GM12873 (cell line): Measurements from ENCODE around the gene HOPX.

Experiments used
- TF ChIP-seq, protein P1 (sequence below): IDR thresholded peaks from 2 replicates; pipeline ENCODE4 v1.5.1; 2012; ENCODE audit warnings: low read depth, mild to moderate bottlenecking, moderate library complexity, low read length, control low read depth; ENCODE audit not compliant: insufficient read depth; ENCODE audit errors: missing control alignments

HOPX gene

DNA sequence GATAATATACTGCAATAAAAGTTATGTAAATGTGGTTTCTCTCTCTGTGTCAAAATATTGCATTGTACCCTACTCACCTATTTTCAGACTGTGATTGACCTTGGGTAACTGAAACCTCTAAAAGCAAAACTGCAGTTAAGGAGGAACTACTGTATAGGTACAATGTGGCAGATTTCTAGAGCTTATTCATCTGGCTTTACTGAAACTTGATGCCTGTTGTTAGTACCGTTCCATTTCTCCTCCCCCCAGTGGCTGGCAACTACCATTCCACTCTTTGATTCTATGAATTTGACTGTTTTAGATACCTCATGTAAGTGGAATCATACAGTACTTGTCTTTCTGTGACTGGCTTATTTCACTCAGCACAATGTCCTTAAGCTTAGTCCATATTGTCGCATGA, 61.9 kb downstream of the HOPX start:
- TF ChIP-seq, protein P1, sequence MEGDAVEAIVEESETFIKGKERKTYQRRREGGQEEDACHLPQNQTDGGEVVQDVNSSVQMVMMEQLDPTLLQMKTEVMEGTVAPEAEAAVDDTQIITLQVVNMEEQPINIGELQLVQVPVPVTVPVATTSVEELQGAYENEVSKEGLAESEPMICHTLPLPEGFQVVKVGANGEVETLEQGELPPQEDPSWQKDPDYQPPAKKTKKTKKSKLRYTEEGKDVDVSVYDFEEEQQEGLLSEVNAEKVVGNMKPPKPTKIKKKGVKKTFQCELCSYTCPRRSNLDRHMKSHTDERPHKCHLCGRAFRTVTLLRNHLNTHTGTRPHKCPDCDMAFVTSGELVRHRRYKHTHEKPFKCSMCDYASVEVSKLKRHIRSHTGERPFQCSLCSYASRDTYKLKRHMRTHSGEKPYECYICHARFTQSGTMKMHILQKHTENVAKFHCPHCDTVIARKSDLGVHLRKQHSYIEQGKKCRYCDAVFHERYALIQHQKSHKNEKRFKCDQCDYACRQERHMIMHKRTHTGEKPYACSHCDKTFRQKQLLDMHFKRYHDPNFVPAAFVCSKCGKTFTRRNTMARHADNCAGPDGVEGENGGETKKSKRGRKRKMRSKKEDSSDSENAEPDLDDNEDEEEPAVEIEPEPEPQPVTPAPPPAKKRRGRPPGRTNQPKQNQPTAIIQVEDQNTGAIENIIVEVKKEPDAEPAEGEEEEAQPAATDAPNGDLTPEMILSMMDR = no peak

DNA sequence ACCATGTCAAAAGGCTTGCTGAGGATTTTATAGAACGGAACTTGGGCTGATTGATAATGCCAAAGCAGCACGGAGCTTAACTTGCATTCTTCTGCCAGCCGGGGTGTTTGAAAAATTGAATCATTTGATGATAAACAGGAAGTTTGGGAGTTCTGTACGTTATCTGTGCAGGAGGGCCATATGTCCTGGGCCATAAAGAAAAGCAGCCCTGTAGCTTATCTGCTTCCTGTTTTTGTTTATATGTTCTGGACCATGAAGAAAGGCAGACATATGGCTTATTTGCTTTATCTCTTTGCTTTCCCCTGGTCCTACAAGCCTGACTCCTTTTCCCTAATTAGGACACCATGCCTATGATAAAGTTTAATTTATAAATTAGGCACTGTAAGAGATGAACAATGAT, 62.4 kb downstream of the HOPX start:
- TF ChIP-seq, protein P1 = no peak

DNA sequence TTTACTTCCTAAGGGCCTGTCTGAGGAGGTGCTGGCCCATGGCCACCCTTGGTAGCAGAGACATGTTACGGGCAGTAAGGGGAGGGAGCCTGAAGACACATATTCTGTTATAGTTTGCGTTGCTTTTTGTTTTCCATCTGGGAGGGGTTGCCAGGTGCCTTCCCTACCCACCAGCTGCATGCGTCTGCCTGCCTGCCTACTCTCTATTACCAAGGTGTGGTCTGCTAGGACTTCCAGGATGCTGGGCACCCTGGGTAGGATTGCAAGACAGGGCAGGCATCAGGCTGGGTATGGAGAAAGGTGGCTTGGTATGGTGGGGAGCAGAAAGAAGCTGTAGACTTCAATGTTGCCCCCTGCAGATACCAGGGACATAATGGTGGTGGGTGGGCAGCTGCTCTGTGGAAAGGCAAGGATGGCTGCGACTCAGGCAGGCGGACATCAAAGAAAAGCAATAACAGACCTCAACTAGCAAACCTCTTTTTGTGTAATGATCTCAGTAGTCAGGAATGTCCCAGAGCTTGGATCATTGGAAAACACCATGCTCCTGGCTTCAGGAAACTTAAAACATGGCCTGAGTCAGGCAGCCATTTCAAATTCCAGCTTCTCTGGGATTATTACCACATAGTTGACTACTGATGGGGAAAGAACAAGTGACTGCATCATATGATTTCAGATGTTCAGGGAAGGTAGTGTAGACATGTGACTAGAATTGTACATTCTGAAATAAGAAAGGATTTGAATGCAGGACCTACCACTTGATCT, 67.8 kb downstream of the HOPX start:
- TF ChIP-seq, protein P1 = no peak

DNA sequence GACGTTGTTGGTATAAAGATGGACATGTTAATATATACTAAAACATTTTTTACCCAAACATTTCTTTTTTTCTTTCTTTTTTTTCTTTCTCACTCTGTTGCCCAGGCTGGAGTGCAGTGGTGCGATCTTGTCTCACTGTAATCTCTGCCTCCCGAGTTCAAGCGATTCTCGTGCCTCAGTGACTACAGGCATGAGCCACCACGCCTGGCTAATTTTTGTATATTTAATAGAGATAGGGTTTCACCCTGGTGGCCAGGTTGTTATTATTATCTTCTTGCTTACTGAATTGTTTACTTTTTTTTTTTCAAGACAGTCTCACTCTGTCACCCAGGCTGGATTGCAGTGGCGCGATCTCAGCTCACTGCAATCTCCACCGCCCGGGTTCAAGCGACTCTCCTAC, 68.8 kb downstream of the HOPX start:
- TF ChIP-seq, protein P1 = no peak

DNA sequence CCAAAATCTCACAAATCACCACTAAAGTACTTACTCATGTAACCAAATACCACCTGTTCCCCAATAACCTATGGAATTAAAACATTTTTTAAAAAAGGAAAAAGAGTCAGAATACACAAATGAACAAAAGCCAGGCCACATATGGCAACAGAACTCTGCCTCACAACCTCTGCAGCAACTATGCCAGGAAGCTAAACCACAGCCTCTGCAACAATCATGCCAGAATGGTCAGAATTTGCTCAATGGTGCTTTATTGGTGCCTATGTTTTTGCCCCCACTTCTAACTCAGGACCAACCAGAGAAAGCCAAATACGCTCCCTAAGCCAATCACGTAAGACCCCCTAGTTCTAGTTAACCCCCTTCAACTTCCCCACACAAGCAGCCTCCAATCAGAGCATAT, 69.6 kb downstream of the HOPX start:
- TF ChIP-seq, protein P1 = no peak

DNA sequence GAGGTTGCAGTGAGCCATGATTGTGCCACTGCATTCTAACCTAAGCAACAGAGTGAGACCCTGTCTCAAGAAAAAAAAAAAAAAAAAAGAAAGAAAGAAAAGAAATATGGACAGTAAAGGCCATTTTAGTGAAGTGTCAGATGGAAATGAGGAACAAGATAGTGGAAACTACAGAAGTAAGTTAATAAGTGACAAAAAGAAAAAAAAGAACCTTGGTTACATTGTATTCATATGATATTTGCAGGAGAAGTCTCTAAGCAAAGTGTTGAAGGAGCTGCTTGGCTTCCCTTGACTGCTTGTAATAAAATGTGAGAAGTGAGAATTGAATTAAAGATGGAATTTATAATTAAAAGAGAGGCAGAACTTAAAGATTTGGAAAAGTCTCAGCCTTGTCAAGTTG, 73.2 kb downstream of the HOPX start:
- TF ChIP-seq, protein P1 = no peak

DNA sequence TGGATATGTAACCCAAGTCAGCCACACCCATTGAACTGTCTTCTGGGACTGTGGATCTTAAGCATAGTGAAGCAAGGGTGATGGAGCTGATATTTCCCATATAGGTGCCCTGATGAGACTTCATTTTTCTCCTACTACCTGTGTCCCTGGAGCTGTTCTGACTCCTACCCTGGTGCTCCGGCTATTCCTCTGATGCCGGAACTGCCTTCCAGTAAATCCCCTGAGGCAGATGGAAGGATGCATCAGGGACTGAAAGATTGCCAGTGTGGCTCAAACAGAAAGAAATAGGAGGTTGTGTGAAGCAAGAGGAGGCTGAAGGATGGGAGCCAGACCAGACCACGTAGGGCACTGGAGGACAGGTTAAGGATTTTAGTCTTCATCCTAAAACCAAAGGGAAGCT, 74.7 kb downstream of the HOPX start:
- TF ChIP-seq, protein P1 = no peak

DNA sequence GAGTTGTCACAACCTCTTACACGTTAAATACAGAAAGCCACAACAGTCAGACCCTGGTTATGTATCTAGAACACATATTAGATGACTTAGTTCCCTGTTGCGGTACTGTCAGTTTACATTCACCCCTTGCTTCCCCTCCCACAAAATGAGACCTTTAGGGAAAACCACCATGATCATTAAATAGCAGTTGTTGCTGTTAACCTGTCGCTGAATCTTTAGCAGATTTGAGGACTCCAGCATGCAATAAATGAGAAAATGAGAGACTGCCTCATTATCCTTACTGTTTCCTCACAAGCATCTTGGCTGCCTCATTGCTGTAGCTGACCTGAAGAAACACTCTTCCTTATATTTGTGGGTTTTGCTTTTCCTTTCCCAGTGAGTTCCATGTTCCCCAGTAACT, 77.8 kb downstream of the HOPX start:
- TF ChIP-seq, protein P1 = no peak
